Fibroblast of upper back skin (primary cell): Measurements from ENCODE around the gene ERICH6B.

Experiments used
- DNase-seq: peaks from one replicate; pipeline ENCODE4 v3.0.0-alpha.2; 2013

ERICH6B gene

DNA sequence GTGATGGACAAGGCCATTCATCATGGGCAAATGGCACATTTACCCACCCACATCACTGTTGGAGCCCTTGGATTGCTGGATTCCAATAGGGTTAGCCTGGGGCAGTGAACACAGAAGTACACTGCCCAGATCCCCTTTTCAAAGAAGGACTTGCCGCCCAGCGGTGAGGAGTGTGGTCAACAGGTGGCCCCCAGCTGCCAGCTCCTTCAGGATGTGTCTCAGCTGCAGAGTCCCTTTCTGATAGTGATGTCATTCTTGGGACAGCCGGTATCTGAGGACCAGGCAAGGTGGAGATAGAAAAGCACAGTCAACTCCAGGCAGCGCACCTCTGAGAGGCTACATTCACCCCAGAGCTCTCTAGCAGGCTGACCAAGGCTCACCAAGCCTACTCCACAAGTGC is 16.9 kb downstream of the ERICH6B start:
- DNase-seq: no peak

- DNase-seq: no peak
These were observed 18.6 kb downstream of the ERICH6B start for GRCh38 chr13:45596800-45597475.

DNA sequence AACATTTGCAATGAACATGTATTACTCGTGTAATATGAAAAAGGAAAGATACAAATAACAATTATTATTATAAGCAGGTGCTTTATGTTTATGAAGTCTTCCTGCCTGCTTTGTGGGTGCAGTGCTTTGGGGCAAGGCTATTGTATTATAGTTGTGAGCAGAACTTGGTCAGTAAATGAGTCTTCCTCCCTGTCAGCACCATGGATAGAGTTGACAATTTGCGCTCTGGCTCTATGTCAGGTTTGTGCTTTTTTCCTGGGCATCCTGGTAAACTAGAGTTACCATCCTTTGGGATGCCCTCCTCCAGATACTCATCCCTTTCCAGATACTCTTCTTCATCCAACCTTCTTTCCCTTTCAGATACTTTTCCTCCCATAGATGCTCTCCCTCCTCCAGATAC is 19.6 kb downstream of the ERICH6B start:
- no peak for DNase-seq

DNA sequence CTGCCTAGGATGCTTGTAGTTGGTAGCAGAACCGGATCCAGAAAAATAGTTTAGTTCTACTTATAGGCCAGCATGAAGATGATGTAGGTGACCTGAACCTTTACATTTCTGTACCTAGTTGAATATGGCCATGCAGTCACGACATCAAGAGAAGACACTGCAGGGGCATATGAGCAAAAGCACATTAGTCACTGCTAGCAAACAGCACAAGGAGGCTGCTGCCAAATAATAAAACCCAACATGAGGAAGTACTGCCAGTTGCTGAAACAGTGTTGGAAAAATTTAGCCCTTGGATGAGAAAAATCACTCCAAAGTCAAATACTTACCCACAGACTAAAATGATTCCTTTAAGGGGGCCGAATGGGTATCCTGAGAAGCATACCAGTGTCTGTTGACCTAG is 20.8 kb downstream of the ERICH6B start:
- no peak for DNase-seq

DNA sequence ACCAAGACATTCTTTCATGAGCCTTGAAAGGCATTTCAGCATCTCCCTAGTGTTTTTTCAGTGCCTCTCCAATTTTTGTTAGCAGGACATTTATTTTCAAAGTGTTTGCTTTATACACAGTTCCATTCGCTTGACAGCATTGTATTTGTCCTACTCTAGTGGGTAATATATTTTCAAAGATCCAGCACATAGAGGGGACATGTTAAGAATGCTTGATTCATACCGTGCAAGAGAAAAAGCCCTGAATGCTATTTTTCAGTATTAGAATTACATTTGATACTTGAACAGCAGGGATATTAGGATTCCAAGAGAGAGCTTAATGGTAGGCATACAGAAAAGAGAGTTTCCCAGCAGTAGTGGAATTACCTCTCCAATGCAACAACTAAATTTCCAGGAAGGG is 21.3 kb downstream of the ERICH6B start:
- DNase-seq: no peak

DNA sequence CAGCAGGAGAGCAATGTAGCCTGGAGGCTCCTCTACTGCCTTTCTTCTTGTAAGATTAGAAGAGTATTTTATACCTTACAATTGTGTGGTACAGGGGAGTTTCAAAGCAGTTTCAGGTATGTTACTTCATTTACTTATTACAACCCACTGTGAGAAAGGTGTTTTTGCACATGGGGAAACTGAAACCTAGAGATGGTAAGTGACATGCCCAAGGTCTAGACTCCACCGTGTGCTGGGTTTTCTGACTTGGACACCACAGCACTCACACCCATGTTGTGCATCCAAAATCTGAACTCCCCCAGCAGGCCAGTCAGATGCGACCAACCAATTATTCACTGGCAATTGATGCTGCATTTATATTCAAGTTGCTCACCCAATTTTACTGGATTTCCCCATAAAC is 22.8 kb downstream of the ERICH6B start:
- DNase-seq: no peak

DNA sequence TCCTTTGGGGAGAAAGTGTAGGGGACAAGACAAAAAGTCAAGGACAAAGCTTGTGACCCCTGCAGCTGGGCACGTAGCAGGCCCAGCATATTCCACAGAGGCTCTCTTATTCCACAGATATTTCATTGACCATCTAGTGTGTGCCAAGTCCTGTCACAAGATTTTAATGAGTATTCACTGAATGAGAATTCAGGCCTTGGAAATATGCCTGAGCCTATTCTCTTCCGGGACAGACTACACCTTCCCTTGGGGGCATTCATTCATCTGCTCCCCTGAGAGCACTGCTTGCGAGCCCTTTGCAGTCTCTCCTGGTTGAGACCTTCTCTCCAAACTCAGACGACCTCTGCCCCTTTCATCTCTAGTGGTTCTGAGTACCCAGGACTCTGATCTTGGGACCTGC is 25.5 kb downstream of the ERICH6B start:
- no peak for DNase-seq

- no peak for DNase-seq
These were observed 27.6 kb downstream of the ERICH6B start for GRCh38 chr13:45587897-45588296.

- no peak for DNase-seq
These were observed 30.7 kb downstream of the ERICH6B start for GRCh38 chr13:45584816-45585215.

DNA sequence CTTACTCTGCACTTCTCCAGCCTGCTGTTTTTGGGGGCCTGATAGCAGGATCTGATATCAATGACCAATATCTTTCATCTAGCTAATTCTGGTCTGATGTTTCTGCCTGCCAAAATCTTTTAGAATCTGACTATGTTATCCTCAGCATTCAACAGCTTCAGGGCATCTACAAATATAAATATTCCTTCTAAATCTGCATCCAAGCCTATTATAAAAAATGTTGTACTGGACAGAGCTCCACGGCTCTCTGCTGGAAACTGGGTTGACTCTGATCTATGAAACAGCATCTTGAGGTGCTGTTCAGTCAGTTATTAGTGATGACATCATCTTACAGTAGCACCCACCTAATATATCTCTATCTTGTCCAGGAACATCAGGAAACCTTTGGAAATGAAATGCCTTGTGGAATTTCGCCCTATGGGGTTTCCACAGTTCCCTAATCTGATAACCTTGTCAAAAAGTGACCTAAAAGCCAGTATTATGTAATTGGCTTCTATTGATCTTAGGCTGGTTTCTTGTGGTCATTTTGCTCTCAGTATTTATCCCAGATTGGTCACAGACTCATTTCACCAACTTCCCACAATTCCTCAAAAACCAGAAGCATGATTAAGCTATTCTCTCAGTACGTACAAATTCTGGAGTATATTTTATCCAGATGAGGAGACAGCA is 33.0 kb downstream of the ERICH6B start:
- DNase-seq: no peak

GRCh38 chr13:45576466-45576865 is 39.1 kb downstream of the ERICH6B start:
- DNase-seq: no peak

GRCh38 chr13:45575830-45576180 is 39.7 kb downstream of the ERICH6B start:
- no peak for DNase-seq

DNA sequence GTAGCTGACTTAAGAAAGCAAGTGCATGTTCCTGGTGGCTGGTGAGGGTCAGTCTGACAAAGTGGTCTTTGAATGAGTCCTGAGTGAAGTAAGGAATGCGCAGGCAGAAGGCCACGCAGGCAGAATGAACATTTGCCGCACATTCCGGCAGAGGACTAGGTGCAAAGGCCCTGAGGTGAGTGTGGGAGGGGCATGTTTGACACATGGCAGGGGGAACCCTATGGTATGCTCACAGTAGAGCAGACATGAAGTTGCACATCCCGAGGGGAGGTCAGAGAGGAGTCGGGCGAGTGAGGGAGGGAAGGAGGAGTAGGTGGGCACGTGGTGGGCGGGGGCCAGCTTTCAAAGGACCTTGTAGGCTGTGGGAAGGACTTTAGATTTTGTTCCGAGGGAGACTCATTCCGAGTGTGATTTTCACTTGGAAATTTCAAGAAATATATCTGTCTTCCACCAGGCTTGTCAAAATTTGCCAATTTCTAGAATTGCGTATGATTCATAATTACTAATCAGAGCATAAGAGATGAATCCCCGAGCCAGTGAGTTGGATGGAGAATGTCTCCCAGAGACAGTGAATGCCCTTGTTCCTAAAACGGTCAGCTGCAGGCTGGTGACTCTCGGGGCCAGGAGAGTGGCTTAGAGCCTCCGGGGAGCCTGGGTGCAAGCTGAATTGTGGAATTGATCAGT is 40.3 kb downstream of the ERICH6B start:
- DNase-seq: no peak

DNA sequence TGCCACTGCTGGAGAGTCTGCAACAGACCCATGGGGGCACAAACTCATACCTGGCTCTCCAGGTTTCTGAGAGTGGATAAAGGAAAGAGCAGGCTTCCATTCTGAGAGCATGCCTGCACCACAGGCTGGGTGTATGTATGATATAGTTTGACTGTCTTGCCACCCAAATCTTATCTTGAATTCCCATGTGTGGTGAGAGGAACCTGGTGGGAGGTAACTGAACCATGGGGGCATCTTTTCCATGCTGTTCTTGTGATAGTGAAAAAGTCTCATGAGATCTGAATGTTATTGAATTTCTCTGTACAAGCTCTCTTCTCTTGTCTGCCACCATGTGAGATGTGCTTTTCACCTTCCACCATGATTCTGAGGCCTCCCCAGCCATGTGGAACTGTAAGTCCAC is 50.2 kb downstream of the ERICH6B start:
- DNase-seq: no peak

DNA sequence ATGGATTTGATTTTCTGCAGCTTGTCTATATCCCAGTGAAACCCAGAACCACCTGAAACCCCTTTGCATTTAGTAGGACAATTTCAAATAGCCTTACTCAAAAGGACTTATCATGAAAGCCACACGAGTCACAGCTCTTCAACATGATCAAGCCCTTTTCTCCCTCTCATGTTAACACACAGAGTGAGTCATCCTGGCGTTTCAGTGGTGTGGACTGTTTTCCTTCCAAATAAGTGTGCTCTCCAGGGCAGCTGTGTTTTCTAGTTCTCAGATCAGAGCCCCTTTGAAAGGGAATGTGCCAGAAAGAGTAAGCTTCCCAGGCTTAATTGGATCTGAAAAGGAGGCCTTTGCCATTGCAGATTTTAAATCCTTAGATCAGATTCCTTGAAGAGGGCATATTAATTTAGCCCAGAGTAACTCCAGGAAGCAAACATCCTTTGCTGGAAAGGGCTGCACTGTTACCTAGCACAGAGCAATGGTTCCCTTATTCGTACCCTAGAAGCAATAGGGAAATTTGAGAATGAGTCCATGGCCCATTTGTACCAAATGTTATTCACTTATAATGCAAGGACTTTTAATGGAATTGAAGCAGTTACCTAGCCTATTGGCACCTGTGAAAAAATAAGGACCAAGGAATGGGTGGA is 51.3 kb downstream of the ERICH6B start:
- peak; percentile 53 for DNase-seq

DNA sequence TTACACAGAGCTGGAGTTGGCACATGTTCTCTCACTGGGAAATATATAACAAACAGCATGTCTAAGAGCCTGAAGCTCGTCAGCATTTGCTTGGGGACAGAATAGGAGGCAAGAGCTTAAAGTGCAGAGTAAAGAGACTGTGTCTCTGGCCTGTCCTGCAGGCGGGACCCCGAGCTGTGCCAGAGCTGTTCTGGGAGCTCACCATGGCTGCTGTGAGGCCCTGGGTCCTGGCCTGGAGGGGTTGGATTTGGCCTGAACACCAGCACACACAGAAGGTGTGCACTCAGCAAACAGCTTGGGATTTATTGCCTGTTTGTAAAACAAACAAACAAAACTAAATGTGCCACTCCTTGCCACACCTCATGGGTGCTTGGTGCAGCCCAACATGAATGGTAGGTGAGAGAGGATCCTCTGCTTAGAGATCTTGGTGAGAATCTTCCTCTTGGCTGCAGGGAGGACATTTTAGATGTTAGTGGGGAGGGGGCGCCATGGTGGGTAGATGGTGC is 60.9 kb downstream of the ERICH6B start:
- no peak for DNase-seq

- DNase-seq: no peak
These were observed 67.3 kb downstream of the ERICH6B start for GRCh38 chr13:45548281-45548680.

GRCh38 chr13:45546410-45546765 is 69.2 kb downstream of the ERICH6B start:
- no peak for DNase-seq

- DNase-seq: no peak
These were observed 69.7 kb downstream of the ERICH6B start for GRCh38 chr13:45545686-45546409.

DNA sequence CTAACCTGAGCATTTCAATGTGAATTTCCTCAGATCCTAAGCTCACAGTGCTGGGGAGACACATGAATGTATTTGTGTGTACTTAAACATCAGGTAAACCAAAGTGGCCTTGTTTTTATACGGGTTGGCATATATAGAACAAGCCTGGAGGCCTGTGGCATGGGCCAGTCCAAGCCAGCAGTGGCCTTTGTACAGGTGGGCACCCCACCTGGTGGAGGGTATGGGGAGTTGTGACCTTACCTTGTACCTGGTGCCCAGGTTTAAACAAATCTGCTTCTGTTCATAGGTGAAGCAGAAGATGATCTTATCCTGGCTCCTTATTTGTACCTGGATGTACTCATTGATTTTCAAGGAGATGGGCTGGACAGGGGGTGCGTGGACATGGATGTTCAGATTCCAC is 71.0 kb downstream of the ERICH6B start:
- DNase-seq: no peak

- DNase-seq: no peak
These were observed 72.7 kb downstream of the ERICH6B start for GRCh38 chr13:45542878-45543277.

- no peak for DNase-seq
These were observed 73.1 kb downstream of the ERICH6B start for GRCh38 chr13:45542391-45542790.

- DNase-seq: no peak
These were observed 73.7 kb downstream of the ERICH6B start for GRCh38 chr13:45541806-45542205.
